Measurements from ENCODE around the gene FEN1. TPM values are rescaled to one million over a fixed set of nuclear protein-coding genes. Genes with fewer than 3 reads are reported as not detected.

Gene FEN1
- total and polyA plus RNA-seq, 3 experiments from 2014 or later: 15.4 to 121 (median 112) TPM

GRCh38 chr11:61747192-61747966 lies 45.3 kb upstream of the FEN1 start:
- Histone ChIP-seq H3K4me3 (ENCODE audit: low read length) (no peak overlapping the region), H3K27me3 (ENCODE audit: insufficient read depth, low read length, poor library complexity, severe bottlenecking) (peaks cover 13% of the 10 kb centered on the region), H3K36me3 (ENCODE audit: insufficient read depth, low read length) (no peaks in the 10 kb centered on the region), H3K9me3 (ENCODE audit: low read length) (no peaks in the 10 kb centered on the region), H3K27ac (ENCODE audit: low read depth, low read length) (no peak overlapping the region), H3K4me1 (ENCODE audit: insufficient read depth, low read length) (peaks cover 5% of the 10 kb centered on the region)
- ChIA-PET CTCF (interaction anchor here (1.1 to 3.2 kb wide), 3 partner anchors 11 to 50 kb away, joined by 3 to 8 read pairs (median 3); no protein-coding TSS in a partner anchor), POLR2A (interaction anchor here (1.2 kb wide), 1 partner anchor 25 kb away, joined by 3 read pairs; no protein-coding TSS in a partner anchor)
- Mint-ChIP-seq H3K4me3 (no peak overlapping the region), H3K4me1 (peaks cover 4 to 11% (median 8%) of the 10 kb centered on the region in 3 donors), H3K27me3 (peaks cover 9 to 27% of the 10 kb centered on the region in 2 donors), H3K9me3 (no peaks in the 10 kb centered on the region), H3K36me3 (no peaks in the 10 kb centered on the region), H3K27ac (no peak overlapping the region)
- DNase-seq: peak in 2 of 5 donors; percentile 17 to 28

GRCh38 chr11:61747967-61748285 lies 44.8 kb upstream of the FEN1 start:
- H3K4me3 Mint-ChIP-seq: no peak overlapping the region
- Histone ChIP-seq H3K4me1 (ENCODE audit: insufficient read depth, low read length) (peaks cover 5% of the 10 kb centered on the region), H3K9me3 (ENCODE audit: low read length) (no peaks in the 10 kb centered on the region), H3K36me3 (ENCODE audit: insufficient read depth, low read length) (no peaks in the 10 kb centered on the region), H3K4me3 (ENCODE audit: low read length) (no peak overlapping the region), H3K27me3 (ENCODE audit: insufficient read depth, low read length, poor library complexity, severe bottlenecking) (peaks cover 13% of the 10 kb centered on the region), H3K27ac (ENCODE audit: low read depth, low read length) (no peak overlapping the region)
- ChIA-PET CTCF (interaction anchor here (1.1 to 3.2 kb wide), 2 partner anchors 25 to 49 kb away, joined by 3 to 8 read pairs; no protein-coding TSS in a partner anchor), POLR2A (no interaction called here)
- no peaks in the 10 kb centered on the region for H3K36me3 Mint-ChIP-seq
- peaks cover 5 to 13% (median 9%) of the 10 kb centered on the region in 3 donors for H3K4me1 Mint-ChIP-seq
- H3K27me3 Mint-ChIP-seq: peaks cover 10 to 28% of the 10 kb centered on the region in 2 donors
- H3K27ac Mint-ChIP-seq: no peak overlapping the region
- H3K9me3 Mint-ChIP-seq: no peaks in the 10 kb centered on the region
- DNase-seq: no peak

- Histone ChIP-seq H3K27me3 (ENCODE audit: insufficient read depth, low read length, poor library complexity, severe bottlenecking) (peaks cover 13% of the 10 kb centered on the region), H3K9me3 (ENCODE audit: low read length) (no peaks in the 10 kb centered on the region), H3K4me1 (ENCODE audit: insufficient read depth, low read length) (peaks cover 5% of the 10 kb centered on the region), H3K4me3 (ENCODE audit: low read length) (no peak overlapping the region), H3K27ac (ENCODE audit: low read depth, low read length) (peak overlapping the region; percentile 7), H3K36me3 (ENCODE audit: insufficient read depth, low read length) (no peaks in the 10 kb centered on the region)
- no peak for DNase-seq
- H3K9me3 Mint-ChIP-seq: no peaks in the 10 kb centered on the region
- no peaks in the 10 kb centered on the region for H3K36me3 Mint-ChIP-seq
- H3K4me3 Mint-ChIP-seq: peak overlapping the region in 1 of 7 donors; percentile 44
- H3K27me3 Mint-ChIP-seq: peaks cover 16 to 38% of the 10 kb centered on the region in 2 donors
- ChIA-PET CTCF (interaction anchor here (1.5 to 3.2 kb wide), 2 partner anchors 23 to 359 kb away, joined by 7 to 8 read pairs; no protein-coding TSS in a partner anchor), POLR2A (no interaction called here)
- peak overlapping the region in 1 of 8 donors; percentile 7 for H3K27ac Mint-ChIP-seq
- H3K4me1 Mint-ChIP-seq: peaks cover 10 to 21% (median 16%) of the 10 kb centered on the region in 3 donors
Observed at GRCh38 chr11:61749591-61750217, 43.0 kb upstream of the FEN1 start.

- Histone ChIP-seq H3K9me3 (ENCODE audit: low read length) (no peaks in the 10 kb centered on the region), H3K27me3 (ENCODE audit: insufficient read depth, low read length, poor library complexity, severe bottlenecking) (peaks cover 13% of the 10 kb centered on the region), H3K27ac (ENCODE audit: low read depth, low read length) (no peak overlapping the region), H3K4me3 (ENCODE audit: low read length) (no peak overlapping the region), H3K4me1 (ENCODE audit: insufficient read depth, low read length) (peaks cover 5% of the 10 kb centered on the region), H3K36me3 (ENCODE audit: insufficient read depth, low read length) (no peaks in the 10 kb centered on the region)
- ChIA-PET POLR2A (no interaction called here), CTCF (interaction anchor here (0.8 to 1.2 kb wide), 2 partner anchors 30 to 38 kb away, joined by 3 read pairs; no protein-coding TSS in a partner anchor)
- Mint-ChIP-seq H3K4me1 (peaks cover 10 to 24% (median 19%) of the 10 kb centered on the region in 3 donors), H3K9me3 (no peaks in the 10 kb centered on the region), H3K27ac (no peak overlapping the region), H3K27me3 (peaks cover 16 to 38% of the 10 kb centered on the region in 2 donors), H3K36me3 (no peaks in the 10 kb centered on the region), H3K4me3 (peak overlapping the region; percentile 1 to 80 (median 54))
- no peak for DNase-seq
Observed at GRCh38 chr11:61750631-61751273, 42.0 kb upstream of the FEN1 start.

- H3K36me3 ChIP-seq (ENCODE audit: insufficient read depth, low read length): no peaks in the 10 kb centered on the region
- H3K4me1 Mint-ChIP-seq: peaks cover 14 to 30% (median 21%) of the 10 kb centered on the region in 3 donors
- no peak overlapping the region for H3K4me3 ChIP-seq (ENCODE audit: low read length)
- ChIA-PET CTCF (interaction anchor here (1.2 kb wide), 1 partner anchor 30 kb away, joined by 3 read pairs; no protein-coding TSS in a partner anchor), POLR2A (no interaction called here)
- H3K9me3 Mint-ChIP-seq: no peaks in the 10 kb centered on the region
- H3K9me3 ChIP-seq (ENCODE audit: low read length): no peaks in the 10 kb centered on the region
- peaks cover 13% of the 10 kb centered on the region for H3K27me3 ChIP-seq (ENCODE audit: insufficient read depth, low read length, poor library complexity, severe bottlenecking)
- no peak for DNase-seq
- H3K4me3 Mint-ChIP-seq: peak overlapping the region; percentile 1 to 81 (median 55)
- H3K27me3 Mint-ChIP-seq: peaks cover 16 to 38% of the 10 kb centered on the region in 2 donors
- H3K27ac Mint-ChIP-seq: peak overlapping the region in 1 of 8 donors; percentile 15
- peaks cover 5% of the 10 kb centered on the region for H3K4me1 ChIP-seq (ENCODE audit: insufficient read depth, low read length)
- no peaks in the 10 kb centered on the region for H3K36me3 Mint-ChIP-seq
- H3K27ac ChIP-seq (ENCODE audit: low read depth, low read length): no peak overlapping the region
Observed at GRCh38 chr11:61751384-61751783, 41.3 kb upstream of the FEN1 start.

DNA sequence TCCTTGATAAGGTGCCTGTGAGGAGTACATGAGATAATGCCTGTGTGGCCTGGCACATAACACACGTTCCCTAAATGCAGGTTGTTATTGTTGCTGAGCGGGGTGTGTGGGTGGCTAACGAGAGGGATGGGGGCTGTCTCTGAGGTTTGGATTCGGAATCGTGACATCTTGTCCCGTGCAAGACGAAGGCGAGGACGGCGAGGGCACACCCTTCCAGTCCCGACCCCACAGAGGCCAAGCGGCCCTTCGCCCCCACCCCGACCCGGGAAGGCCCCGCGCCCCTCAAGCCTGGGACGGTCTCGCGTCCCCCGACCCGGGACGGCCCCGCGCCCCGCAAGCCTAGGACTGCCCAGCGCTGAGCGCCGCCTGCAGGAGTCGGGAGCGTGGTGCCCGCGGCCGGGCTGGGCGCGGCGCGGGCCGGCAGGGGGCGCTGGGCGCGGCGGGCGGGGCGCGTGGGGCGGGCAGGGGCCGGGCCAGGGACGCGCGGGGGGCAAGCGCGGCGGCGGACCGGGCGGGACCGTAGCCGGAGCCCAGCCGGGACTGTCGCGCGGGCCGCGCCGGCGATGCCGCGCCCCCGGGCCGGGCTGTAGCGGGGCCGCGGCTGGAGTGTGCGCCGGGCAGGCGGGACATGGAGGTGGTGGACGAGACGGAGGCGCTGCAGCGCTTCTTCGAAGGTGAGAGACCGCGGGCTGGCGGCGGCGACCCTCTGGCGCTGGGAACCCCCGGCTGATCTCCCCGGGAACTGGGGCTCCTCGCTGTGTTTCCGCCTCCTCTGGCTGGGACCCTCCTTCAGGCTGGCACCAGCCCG lies 40.4 kb upstream of the FEN1 start, which contains the start of gene MYRF:
Gene MYRF, plus strand, starts transcription at position 520 of the 808 bp plus-strand sequence. Its CDS starts 109 bp downstream, at position 629.
- peak; percentile 38 to 57 (median 50) for DNase-seq

DNA sequence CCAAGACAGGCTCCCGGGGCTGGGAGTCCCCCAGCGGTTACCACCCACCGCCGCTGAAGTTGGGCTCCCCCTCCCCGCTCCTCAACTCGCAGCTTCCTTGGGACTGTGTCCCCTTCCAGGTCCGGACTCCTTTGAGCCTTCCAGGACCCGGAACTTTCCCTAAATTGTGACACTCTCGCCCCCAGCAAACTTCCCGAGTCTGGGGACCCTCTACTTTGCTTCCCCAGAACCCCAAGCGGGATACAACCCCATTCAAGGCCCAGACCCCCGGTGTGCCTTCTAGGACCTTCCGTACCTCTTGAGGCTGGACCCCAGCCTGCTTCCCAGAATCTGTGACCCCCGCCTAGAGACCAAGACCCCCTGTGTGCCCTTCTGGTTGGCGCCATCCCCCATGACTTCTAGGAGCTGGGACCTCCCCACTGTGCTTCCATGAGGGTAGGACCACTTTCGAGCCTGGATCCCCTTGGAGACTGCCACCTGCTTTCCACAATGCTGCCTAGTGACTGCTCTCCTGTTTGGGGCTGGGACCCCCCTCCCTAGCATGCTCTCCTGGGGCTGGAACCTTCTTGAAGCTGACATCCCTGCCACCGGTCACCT lies 39.7 kb upstream of the FEN1 start:
- POLR2A ChIA-PET: no interaction called here
- H3K4me3 Mint-ChIP-seq: peak overlapping the region; percentile 65 to 90 (median 75)

More for the DNA sequence above, 40.4 kb upstream of the FEN1 start, which contains the start of gene MYRF:
- Mint-ChIP-seq H3K36me3 (no peaks in the 10 kb centered on the region), H3K4me1 (peaks cover 17 to 33% (median 25%) of the 10 kb centered on the region in 3 donors), H3K4me3 (peak within 1 kb of the TSS; percentile 69 to 90 (median 80)), H3K27me3 (peaks cover 16 to 38% of the 10 kb centered on the region in 2 donors), H3K27ac (peak within 1 kb of the TSS in 5 of 8 donors; percentile 55 to 81 (median 73)), H3K9me3 (no peaks in the 10 kb centered on the region)
- Histone ChIP-seq H3K9me3 (ENCODE audit: low read length) (no peaks in the 10 kb centered on the region), H3K36me3 (ENCODE audit: insufficient read depth, low read length) (no peaks in the 10 kb centered on the region), H3K27ac (ENCODE audit: low read depth, low read length) (peak within 1 kb of the TSS; percentile 51), H3K4me1 (ENCODE audit: insufficient read depth, low read length) (peaks cover 5% of the 10 kb centered on the region), H3K4me3 (ENCODE audit: low read length) (peak within 1 kb of the TSS; percentile 12), H3K27me3 (ENCODE audit: insufficient read depth, low read length, poor library complexity, severe bottlenecking) (peaks cover 13% of the 10 kb centered on the region)
- CTCF ChIA-PET: no interaction called here
- POLR2A ChIA-PET: no interaction called here

More for the DNA sequence above, 39.7 kb upstream of the FEN1 start:
- peaks cover 17 to 33% (median 25%) of the 10 kb centered on the region in 3 donors for H3K4me1 Mint-ChIP-seq
- Histone ChIP-seq H3K9me3 (ENCODE audit: low read length) (no peaks in the 10 kb centered on the region), H3K27ac (ENCODE audit: low read depth, low read length) (peak overlapping the region; percentile 51), H3K4me3 (ENCODE audit: low read length) (no peak overlapping the region), H3K36me3 (ENCODE audit: insufficient read depth, low read length) (no peaks in the 10 kb centered on the region), H3K27me3 (ENCODE audit: insufficient read depth, low read length, poor library complexity, severe bottlenecking) (peaks cover 13% of the 10 kb centered on the region), H3K4me1 (ENCODE audit: insufficient read depth, low read length) (peaks cover 5% of the 10 kb centered on the region)
- CTCF ChIA-PET: interaction anchor here (0.8 kb wide), 1 partner anchor 26 kb away, joined by 3 read pairs; no protein-coding TSS in a partner anchor
- H3K27ac Mint-ChIP-seq: peak overlapping the region in 4 of 8 donors; percentile 33 to 81 (median 72)
- H3K9me3 Mint-ChIP-seq: no peaks in the 10 kb centered on the region
- DNase-seq: no peak
- H3K36me3 Mint-ChIP-seq: no peaks in the 10 kb centered on the region
- H3K27me3 Mint-ChIP-seq: peaks cover 16 to 36% of the 10 kb centered on the region in 2 donors

Data from CD8-positive, alpha-beta memory T cell (primary cell).